HUDEP-2 (cell line): Measurements from ENCODE around the gene PRTG.
"Not testable (repeated sequence)": the region's sequence is repeated elsewhere in the genome, so short reads cannot be mapped to it uniquely, and the experiment has no call there.

Experiments used
- DNase-seq, 76 experiments: peaks; one replicate each; lab custom pipeline; 2025; ENCODE audit not compliant: unreplicated experiment in 76 of 76; lab: John Stamatoyannopoulos, UW

The PRTG gene, protein sequence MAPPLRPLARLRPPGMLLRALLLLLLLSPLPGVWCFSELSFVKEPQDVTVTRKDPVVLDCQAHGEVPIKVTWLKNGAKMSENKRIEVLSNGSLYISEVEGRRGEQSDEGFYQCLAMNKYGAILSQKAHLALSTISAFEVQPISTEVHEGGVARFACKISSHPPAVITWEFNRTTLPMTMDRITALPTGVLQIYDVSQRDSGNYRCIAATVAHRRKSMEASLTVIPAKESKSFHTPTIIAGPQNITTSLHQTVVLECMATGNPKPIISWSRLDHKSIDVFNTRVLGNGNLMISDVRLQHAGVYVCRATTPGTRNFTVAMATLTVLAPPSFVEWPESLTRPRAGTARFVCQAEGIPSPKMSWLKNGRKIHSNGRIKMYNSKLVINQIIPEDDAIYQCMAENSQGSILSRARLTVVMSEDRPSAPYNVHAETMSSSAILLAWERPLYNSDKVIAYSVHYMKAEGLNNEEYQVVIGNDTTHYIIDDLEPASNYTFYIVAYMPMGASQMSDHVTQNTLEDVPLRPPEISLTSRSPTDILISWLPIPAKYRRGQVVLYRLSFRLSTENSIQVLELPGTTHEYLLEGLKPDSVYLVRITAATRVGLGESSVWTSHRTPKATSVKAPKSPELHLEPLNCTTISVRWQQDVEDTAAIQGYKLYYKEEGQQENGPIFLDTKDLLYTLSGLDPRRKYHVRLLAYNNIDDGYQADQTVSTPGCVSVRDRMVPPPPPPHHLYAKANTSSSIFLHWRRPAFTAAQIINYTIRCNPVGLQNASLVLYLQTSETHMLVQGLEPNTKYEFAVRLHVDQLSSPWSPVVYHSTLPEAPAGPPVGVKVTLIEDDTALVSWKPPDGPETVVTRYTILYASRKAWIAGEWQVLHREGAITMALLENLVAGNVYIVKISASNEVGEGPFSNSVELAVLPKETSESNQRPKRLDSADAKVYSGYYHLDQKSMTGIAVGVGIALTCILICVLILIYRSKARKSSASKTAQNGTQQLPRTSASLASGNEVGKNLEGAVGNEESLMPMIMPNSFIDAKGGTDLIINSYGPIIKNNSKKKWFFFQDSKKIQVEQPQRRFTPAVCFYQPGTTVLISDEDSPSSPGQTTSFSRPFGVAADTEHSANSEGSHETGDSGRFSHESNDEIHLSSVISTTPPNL

DNA sequence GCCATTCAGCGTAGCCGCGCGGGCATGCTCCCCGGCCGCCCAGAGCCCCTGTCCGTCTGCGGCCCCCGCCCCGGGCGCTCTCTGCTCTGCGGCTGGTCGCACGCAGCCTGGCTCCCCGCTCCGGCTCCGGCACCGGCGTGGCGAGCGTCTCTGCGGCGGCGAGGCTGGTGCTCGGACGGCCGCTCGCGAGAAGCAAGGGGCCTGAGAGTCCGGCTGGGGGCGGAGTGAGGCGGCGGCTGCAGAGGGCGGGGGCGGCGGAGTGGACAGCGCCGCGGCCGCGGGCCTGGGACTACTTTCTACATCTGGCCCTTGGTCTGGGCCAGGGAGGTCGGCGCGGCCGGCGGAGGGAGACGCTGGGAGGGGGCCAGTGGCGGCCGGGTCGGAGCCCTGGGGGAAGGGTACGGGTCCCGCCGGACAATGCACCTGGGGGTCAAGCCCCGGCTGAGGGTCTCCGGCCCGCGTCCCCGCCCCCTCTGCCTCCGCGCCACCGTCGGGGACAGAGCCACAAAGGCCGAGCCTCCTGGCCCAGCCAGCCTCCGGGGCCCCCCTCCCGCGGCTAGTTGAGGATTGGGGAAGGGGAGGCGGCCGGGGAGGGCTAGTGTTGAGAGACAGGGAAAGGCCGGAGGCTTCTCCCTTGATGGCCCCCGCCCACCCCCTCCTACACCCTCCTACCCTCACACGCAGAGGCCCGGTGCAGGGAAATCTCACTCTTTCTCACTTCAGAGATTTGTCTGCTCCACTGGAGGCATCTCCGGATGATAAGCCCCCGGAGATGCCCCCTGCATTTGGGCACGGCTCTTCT, at the start of gene PRTG:
Gene PRTG, minus strand, starts transcription at position 226 of the 802 bp plus-strand sequence. Its CDS starts 221 bp downstream, at position 5.
- DNase-seq: no peak

DNA sequence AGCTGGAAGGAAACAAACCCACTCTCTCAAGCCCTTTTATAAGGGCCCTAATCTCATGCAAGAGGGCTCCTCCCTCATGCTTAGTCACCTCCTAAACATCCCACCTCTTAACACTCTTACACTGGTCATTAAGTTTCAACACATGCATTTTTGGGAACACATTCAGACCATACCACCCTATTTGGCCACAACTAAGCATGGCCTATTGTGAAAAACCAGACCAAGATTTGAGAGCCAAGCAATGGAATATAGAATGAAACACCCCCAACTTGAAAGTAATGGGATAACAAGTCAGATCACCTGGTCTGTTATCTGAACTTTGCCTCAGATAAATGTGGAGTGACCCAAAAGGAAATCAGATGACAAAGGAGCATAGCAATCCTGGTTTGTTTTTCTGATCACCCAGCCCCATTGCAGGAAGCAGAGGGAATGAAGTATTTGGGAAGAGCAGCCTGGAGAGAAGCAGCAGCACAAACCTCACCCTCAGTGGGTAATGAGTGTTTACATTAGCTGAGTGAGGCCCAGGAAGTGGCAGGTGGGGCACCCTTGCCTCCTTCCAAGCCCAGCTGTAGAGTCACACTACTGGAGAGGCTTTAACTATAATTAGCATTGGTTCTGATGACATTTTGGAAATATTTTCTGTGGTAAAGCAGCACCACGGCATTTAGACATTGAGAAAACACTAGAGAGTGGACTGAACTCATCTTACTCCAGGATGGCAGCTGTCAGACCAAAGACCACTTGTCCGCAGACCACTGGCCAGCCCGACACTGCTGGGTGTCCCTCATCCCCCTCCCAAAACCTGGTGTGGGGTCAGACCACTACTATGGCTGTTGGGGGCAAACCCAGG, 48.8 kb upstream of the PRTG start:
- DNase-seq: no peak

DNA sequence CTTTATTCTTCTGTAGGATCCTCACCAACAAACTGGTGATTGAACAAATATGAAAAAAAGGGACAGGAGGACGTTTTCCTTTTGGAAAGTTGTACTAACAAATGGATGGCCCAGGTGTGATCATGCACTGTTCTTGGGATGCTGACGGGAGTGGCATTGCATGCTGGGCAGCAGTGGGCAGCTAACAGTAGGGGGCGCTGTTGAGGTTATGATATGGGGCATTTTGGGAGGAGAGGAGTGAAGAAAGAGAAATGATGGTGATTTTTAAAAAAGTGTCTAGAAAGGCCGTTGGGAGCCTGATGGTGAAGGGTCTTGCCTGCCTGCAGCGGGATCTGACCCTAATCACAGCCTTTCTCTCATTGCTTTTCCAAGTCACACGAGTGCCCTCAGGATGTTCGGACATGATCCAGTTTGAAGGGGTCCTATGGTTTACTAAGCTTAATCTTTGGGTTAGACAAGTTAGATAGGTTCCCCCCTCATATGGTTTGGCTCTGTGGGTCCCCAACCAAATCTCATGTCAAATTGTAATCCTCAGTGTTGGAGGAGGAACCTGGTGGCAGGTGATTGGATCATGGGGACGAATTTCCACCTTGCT, 46.2 kb upstream of the PRTG start:
- DNase-seq: peak in 47 of 76 experiments; percentile 5 to 67 (median 24)

DNA sequence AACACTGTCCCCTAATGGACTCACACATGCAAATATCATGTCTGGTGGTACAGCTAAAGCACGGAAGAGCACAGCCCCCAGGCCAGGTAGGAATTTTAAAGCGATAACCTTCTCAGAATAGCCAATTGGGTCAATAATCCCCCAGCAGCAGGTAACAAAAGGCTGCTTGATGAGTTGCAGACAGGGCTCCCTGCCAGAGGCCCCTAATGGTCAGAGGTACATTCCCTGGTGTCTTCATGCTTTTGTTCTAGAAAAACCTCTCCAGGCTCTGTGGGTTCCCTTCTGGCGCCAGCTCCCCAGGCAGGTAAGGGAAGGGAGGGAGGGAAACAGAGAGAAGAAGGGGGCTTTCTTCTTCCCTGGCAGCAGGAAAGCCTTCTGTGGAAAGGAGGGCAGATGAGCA, 43.4 kb upstream of the PRTG start:
- no peak for DNase-seq

DNA sequence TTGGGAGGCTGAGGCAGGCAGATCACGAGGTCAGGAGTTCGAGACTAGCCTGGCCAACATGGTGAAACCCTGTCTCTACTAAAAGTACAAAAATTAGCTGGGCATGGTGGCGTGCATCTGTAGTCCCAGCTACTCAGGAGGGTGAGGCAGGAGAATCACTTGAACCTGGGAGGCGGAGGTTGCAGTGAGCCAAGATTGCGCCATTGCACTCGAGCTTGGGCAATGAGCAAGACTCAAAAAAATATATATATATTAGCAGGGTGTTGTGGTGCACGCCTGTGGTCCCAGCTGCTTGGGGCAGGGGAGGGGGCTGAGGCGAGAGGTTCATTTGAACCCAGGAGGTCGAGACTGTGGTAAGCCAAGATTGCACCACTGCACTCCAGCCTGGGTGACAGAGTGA, 42.6 kb upstream of the PRTG start:
- DNase-seq: not testable (repeated sequence)

DNA sequence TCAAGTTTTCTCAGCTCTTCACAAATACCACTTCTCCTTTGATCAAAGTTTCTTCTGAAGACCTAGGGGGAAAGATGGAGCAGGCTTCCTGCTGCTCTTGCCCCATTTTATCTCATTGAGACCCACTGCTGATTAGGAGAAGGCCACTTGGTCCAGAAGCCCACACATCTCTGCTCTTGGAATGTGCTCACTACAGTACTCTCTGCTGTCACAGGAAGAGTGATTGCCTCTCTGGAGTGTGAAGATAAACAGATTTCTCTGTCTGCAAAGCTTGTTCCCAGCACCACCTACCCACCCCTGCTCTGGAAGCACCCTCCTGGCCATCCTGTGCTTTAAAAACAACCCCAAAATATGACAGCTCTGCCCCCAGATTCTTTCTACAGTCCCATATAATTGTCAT, 41.3 kb upstream of the PRTG start:
- no peak for DNase-seq

DNA sequence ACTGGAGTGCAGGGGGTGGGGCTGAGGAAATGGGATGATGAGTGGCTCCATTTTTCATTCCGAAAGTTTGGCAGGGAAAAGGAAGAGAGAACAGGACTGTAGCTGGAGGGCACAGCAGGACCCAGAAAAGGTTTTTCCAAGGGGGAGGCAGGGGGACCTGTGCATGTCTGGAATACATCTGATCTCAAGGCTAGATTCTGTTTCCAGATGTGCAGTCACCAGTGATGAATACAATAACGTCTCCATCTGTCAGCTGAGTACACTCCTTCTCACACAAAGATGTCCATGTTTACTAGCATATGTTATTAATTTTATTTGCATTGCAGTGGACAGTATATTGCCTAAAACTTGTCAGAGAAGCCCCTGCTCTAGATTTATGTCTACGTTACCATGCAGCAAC, 39.9 kb upstream of the PRTG start:
- no peak for DNase-seq

DNA sequence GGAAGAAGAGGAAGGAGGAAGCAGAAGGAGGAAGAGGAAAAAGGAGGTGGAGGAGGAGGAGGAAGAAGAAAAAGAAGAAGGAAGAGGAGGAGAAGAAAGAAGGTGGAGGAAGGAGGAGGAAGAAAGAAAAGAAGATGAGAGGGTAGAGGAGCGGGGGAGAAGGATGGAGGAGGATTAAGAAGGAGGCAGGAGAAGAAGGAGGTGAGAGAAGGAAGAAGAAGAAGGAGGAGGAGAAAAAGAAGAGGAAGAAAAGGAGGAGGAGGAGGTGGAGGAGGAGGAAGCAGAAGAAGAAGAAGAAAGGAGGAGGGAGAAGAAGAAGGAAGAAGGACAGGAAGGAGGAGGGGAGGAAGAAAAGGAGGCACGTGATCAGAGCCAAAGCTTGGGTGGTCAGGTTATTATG, 37.3 kb upstream of the PRTG start:
- no peak for DNase-seq

DNA sequence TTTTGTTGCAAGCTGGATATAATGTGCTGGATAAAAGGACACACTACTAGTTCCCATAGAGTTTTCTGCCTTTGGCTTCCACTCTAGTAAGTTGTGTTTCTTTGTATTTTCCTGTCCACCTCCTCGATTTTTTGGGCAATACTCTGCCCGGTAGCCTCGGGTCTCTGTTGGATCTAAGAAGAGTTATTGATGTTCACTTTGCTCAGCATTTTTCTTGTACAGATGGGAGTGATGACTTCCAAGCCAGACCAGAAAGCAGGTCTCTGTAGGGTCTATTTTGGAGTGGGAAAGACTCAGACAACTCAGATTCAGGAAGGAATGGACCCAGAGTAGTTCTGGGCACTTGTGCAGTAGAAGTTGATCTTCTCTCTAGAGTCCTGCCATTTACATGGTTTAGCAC, 36.0 kb upstream of the PRTG start:
- no peak for DNase-seq

DNA sequence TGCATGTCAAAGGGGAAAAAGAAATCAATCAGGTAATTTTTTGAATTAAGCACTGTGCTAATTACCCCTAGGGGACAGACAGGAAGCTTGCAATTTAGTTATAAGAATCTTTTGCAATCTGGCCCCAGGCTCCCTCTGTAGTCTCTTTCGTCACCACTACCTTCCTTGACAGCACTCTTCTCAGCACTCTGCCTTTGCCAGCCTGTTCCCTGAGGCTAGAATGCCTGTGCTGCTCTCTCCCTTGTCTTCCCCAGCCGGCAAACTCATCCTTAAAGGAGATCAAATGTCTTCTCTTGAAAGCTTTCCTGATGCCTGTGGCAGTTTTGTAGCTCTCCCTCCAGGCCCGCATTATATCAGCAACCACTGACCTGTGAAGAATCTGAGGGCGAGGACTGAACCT, 32.4 kb upstream of the PRTG start:
- DNase-seq: no peak

DNA sequence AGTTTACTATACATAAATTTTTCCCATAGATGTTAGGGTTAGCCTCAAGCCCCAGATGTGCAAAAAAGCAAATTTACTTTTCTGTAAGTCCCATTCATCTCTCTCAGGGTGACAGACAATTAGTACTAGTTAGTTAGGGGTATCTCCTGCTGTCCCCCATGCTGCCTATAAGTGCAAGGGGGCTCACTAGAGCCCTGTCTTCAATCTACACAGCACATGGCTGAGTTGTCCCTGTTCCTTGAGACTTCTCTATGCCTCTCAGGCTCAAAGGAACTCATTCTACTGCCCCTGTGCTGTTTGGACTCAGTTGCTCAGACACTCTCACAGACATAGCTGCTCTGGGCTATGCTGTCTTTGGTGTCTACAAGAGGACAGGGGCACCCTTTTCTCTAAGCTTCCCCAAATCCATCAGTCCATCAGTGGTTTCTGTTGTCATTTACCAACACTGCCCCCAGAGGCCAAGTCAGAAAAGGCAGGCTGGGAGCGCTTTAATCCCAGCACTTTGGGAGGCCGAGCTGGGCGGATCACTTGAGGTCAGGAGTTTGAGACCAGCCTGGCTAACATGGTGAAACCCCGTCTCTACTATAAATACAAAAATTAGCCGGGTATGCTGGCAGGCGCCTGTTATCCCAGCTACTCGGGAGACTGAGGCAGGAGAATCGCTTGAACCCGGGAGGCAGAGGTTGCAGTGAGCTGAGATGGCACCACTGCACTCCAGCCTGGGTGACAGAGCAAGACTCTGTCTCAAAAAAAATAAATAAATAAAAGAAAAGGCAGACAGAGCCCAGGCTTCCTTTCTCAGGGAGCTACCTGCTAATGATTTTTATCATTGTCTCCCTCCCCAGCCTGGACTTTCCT, 31.4 kb upstream of the PRTG start:
- DNase-seq: peak in 39 of 76 experiments; percentile 1 to 57 (median 14)

DNA sequence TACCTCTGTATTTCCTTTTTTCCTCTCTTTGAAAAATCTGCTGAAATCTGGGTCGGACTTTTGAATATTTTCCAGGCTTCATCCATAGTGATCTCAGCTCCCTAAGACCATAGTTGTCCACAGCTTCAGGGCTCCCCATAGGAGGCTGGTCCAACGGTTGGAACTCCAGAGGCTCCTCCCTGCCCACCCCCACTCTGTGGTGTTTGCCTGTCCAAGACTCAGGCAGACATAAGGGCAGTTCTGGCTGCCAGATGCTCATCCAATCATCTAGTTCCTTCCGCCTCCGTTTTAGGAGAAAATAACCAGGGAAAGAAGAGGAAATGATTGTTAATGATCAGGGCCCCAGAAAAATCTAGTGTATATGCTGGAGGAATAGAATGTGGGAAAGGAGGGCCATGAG, 27.9 kb upstream of the PRTG start:
- DNase-seq: no peak

DNA sequence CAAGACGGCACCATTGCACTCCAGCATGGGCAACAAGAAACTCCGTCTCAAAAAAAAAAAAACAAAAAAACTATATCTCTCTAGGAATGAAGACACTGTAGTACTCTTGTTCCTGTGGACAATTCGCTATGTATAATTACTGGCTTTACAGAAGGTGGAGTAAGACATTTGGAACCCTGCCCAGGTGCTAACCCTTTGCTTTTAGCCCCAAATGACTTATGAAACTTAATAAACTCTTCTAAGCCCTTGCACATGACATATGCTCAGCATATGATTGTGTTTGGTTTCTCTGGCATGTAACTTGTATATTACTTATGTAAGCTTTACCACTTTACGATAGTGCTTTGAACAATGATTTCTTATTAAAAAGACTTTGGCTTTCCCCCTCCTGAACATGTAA, 27.3 kb upstream of the PRTG start:
- no peak for DNase-seq

DNA sequence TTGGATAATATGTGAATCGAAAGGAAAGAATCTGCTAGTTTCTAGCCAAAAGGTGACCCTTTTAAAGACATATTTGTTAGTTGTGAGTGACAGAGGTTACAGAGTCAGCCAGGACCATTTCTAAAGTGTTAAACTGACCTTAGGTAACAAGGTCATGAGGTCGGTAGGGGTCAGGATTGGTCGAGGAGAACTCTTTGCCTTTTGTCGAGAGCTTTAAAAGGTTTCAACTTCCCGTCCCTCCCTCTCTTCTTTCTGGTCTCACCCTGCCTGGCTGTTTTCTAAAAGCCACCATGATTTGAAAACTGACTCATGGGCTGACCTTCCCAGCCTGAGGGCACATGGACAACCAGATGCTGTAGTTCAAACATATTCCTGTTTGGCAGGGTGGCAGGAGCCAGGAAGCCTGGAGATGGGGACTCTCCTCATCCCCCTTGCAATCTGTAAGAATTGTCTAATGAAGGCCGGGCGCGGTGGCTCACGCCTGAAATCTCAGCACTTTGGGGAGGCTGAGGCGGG, 25.8 kb upstream of the PRTG start:
- DNase-seq: no peak

DNA sequence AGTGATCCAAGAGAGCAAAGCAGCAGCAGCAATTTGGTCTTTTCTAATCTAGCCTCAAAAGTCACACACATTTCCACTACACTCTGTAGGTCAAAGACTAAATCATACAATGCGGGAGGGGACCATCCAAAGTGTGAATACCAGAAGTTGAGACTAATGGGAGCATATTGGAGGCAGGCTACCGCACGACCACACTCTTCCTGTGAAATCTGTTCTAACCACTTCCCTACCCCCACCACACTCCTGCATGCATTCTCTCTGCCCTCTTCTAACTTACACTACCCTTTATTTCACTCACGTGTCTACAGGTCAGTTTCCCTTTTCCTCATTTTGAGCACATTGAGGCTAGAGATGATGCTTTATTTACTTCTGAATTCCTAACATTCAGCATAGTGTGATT, 23.7 kb upstream of the PRTG start:
- no peak for DNase-seq

DNA sequence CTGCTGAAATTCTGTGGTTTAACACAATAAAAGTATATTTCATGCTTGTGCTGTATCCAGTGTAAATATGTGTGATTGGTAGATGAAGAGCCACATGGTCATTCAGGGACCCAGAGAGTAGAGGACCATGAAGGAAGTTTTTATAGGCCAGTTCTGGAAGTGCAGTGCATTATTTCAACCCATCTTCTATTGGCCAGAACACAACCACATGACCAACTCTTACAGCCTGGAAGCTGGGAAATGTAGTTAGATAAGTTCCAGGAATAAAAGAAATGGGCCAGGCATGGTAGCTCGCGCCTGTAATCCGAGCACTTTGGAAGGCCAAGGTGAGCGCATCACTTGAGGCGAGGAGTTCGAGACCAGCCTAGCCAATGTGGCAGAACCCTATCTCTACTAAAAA, 21.4 kb upstream of the PRTG start:
- no peak for DNase-seq

DNA sequence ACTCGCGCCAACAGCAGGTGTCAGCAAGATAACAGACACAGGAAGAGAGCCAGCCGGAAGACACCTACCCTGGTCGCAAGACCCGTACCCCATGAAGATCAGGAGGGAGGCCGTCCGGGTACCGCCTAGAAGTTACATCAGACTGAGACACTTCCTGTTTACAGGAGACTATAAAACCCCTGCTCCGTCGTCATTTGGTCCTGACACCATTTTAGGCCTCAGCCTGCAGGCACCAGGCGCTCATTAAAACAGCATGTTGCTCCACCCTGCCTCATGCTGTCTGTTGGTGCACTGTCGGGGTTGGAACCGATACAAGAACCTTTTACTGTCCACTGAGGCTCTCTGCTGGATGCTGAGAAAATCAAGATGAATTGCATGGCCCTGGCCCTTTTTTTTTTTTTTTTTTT, 15.6 kb upstream of the PRTG start:
- no peak for DNase-seq

DNA sequence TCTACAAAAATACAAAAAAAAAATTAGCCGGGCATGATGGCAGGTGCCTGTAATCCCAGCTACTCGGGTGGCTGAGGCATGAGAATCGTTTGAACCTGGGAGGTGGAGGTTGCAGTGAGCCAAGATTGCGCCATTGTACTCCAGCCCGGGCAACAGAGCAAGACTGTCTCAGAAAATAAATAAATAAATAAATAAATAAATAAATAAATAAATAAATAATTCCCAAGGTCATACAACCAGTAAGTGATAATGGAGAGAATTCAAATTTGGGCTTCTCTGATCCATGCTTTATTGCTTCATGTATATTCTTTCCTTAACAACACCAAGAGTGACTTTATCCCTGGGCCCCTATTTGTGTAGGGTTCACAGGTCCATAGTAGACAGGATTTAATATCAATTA, 10.5 kb upstream of the PRTG start:
- not testable (repeated sequence) for DNase-seq
